Esophagus muscularis mucosa (tissue), 3 donors: ENCODE data around the gene GRIA4.

ENCODE experiments used
- POLR2A ChIP-seq: fragments of 450-650 bp; IDR thresholded peaks from one replicate; pipeline ENCODE4 v1.6.1; 2017; ENCODE audit warnings: antibody characterized with exemption, moderate library complexity, mild to moderate bottlenecking, low read depth
- TF ChIP-seq, protein P1 (sequence below), 3 experiments: fragments of 200-600 bp in 2 of 3; fragments of 450-650 bp in 1 of 3; sonication (generic) in 2 of 3; IDR thresholded peaks; one replicate each; pipeline ENCODE4 v1.5.1; 2017 to 2019; ENCODE audit warnings: antibody characterized with exemption in 3 of 3, mild to moderate bottlenecking in 2 of 3, moderate library complexity in 1 of 3

DNA sequence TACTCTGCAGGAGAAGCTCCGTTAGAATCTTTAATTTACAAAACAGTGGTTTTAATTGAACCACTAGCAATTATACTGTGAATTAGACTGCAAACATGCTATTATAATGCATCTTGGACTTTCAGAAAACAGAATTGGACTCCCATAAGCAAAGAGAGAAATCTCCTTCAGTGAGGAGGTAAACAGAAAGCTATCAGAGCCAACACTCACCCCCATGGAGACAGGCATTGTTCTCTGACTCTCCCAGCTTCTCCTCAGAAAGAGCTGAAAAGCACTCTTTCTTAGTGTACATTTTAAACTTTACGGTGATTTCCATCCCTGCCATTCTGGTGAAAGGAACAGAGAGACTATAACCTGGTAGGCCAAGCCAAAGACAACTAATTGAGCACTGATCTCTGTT, 176.9 kb downstream of the GRIA4 start:
- no peak for TF ChIP-seq POLR2A
- TF ChIP-seq, protein P1, sequence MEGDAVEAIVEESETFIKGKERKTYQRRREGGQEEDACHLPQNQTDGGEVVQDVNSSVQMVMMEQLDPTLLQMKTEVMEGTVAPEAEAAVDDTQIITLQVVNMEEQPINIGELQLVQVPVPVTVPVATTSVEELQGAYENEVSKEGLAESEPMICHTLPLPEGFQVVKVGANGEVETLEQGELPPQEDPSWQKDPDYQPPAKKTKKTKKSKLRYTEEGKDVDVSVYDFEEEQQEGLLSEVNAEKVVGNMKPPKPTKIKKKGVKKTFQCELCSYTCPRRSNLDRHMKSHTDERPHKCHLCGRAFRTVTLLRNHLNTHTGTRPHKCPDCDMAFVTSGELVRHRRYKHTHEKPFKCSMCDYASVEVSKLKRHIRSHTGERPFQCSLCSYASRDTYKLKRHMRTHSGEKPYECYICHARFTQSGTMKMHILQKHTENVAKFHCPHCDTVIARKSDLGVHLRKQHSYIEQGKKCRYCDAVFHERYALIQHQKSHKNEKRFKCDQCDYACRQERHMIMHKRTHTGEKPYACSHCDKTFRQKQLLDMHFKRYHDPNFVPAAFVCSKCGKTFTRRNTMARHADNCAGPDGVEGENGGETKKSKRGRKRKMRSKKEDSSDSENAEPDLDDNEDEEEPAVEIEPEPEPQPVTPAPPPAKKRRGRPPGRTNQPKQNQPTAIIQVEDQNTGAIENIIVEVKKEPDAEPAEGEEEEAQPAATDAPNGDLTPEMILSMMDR (IDR thresholded peaks at IDR 0.05) = no peak
